ENCODE data around the gene SLC4A9. TPM values are rescaled to one million over a fixed set of nuclear protein-coding genes. Genes with fewer than 3 reads are reported as not detected.
"Not testable (repeated sequence)": the region's sequence is repeated elsewhere in the genome, so short reads cannot be mapped to it uniquely, and the experiment has no call there.

Gene SLC4A9
- total RNA-seq, 1 donor from 2014 or later, result 0.25 TPM

DNA sequence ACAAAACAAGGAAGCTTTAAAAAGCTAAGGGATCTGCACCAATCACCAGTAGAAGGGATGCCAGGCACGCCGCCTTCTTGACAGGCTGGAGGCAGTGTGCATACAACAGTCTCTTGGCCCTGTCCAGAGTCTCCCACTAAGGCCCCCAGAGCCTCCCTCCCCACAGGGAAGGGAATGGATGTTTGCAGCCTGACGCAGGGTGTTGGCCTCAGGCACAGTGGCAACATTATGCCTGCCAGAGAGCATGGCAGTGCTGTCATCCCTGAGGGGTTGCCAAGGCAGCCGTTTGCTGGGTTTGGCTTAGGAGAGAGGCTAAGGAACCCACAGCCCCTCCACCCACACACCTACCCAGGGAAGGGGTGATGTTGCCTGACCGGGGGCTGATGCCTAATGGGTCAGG, 18.4 kb upstream of the SLC4A9 start:
- Histone ChIP-seq H3K27me3 (no peaks in the 10 kb centered on the region), H3K27ac (no peak overlapping the region), H3K9me3 (no peaks in the 10 kb centered on the region), H3K36me3 (no peaks in the 10 kb centered on the region), H3K4me1 (peaks cover 37% of the 10 kb centered on the region), H3K4me3 (peak overlapping the region in 1 of 2 donors; percentile 5)
- TF ChIP-seq, protein P1, sequence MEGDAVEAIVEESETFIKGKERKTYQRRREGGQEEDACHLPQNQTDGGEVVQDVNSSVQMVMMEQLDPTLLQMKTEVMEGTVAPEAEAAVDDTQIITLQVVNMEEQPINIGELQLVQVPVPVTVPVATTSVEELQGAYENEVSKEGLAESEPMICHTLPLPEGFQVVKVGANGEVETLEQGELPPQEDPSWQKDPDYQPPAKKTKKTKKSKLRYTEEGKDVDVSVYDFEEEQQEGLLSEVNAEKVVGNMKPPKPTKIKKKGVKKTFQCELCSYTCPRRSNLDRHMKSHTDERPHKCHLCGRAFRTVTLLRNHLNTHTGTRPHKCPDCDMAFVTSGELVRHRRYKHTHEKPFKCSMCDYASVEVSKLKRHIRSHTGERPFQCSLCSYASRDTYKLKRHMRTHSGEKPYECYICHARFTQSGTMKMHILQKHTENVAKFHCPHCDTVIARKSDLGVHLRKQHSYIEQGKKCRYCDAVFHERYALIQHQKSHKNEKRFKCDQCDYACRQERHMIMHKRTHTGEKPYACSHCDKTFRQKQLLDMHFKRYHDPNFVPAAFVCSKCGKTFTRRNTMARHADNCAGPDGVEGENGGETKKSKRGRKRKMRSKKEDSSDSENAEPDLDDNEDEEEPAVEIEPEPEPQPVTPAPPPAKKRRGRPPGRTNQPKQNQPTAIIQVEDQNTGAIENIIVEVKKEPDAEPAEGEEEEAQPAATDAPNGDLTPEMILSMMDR (IDR thresholded peaks at IDR 0.05), result no peak
- TF ChIP-seq POLR2A (IDR thresholded peaks at IDR 0.05), result no peak
- no peak for TF ChIP-seq POLR2AphosphoS5 (IDR thresholded peaks at IDR 0.05; ENCODE audit: insufficient read depth in 1 of 2, low read depth in 1 of 2)
- DNase-seq (ENCODE audit: extremely low spot score in 2 of 2), result no peak
- intact Hi-C loops (cut with DNase I), result no loop called here

DNA sequence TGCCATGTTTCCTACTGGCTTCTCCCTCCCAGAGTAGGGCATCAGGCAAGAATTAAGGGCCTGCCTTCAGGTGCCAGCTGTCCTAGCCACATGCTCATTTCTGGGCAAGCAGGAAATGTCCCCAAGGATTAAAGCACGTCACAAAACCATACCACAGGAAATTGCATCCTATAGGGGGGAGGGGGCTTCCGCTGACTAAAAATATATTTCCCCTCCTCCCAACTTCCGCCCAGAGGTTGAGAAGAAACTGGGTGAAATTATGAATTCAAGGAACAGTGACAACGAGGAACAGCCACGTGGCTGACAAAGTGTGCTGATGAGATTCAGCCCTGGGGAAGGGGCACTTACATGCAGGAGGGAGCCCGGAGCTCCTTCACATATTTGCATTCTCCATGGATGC, 17.7 kb upstream of the SLC4A9 start:
- no peak for DNase-seq (ENCODE audit: extremely low spot score in 2 of 2)
- TF ChIP-seq, protein P1 (IDR thresholded peaks at IDR 0.05), result no peak
- TF ChIP-seq POLR2AphosphoS5 (IDR thresholded peaks at IDR 0.05; ENCODE audit: insufficient read depth in 1 of 2, low read depth in 1 of 2), result no peak
- no peak for TF ChIP-seq POLR2A (IDR thresholded peaks at IDR 0.05)
- H3K4me3 ChIP-seq, result no peak overlapping the region
- H3K9me3 ChIP-seq, result no peaks in the 10 kb centered on the region
- peak overlapping the region; percentile 3 for H3K27ac ChIP-seq
- H3K4me1 ChIP-seq, result peaks cover 37% of the 10 kb centered on the region
- intact Hi-C loops (cut with DNase I), result no loop called here
- no peaks in the 10 kb centered on the region for H3K27me3 ChIP-seq
- no peaks in the 10 kb centered on the region for H3K36me3 ChIP-seq

DNA sequence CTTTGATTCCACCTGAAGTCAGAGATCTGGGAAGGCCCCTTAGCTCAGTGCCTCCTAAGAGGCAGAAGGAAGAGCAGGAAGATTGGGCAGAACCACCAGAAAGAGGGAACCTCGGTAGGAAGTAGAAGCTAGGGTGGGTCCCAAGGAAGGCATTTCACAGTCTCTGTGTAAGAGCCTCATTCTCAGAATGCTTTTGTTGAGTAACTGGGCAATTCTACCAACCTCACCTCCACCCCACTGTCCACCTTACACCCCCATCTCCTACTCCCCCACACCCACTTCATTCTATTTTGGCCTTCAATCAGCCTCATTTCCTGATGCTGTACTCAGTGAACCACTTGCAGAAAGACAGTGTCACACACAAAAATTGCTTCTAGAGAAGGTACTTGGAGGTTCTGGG, 17.1 kb upstream of the SLC4A9 start:
- H3K36me3 ChIP-seq, result no peaks in the 10 kb centered on the region
- H3K9me3 ChIP-seq, result no peaks in the 10 kb centered on the region
- no peaks in the 10 kb centered on the region for H3K27me3 ChIP-seq
- intact Hi-C loops (cut with DNase I), result no loop called here
- TF ChIP-seq POLR2AphosphoS5 (IDR thresholded peaks at IDR 0.05; ENCODE audit: insufficient read depth in 1 of 2, low read depth in 1 of 2) (no peak), POLR2A (IDR thresholded peaks at IDR 0.05) (no peak)
- TF ChIP-seq, protein P1 (IDR thresholded peaks at IDR 0.05), result no peak
- no peak for DNase-seq (ENCODE audit: extremely low spot score in 2 of 2)
- peaks cover 31% of the 10 kb centered on the region for H3K4me1 ChIP-seq
- H3K27ac ChIP-seq, result peak overlapping the region; percentile 3
- H3K4me3 ChIP-seq, result no peak overlapping the region

DNA sequence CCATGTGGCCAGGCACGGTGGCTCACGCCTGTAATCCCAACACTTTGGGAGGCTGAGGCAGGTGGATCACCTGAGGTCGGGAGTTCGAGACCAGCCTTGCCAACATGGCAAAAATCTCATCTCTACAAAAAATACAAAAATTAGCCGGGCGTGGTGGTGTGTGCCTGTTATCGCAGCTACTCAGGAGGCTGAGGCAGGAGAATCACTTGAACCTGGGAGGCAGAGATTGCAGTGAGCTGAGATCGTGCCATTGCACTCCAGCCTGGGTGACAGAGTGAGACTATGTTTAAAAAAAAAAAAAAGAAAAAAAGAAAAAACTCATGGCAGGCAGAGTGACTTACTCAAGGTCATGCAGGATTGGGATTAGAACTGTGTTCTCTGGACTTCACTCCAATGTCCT, 16.1 kb upstream of the SLC4A9 start:
- H3K27me3 ChIP-seq; H3K4me3 ChIP-seq; DNase-seq (ENCODE audit: extremely low spot score in 2 of 2); H3K9me3 ChIP-seq; intact Hi-C loops (cut with DNase I); H3K27ac ChIP-seq; H3K36me3 ChIP-seq: not testable (repeated sequence)
- H3K4me1 ChIP-seq, result peaks cover 33% of the 10 kb centered on the region

DNA sequence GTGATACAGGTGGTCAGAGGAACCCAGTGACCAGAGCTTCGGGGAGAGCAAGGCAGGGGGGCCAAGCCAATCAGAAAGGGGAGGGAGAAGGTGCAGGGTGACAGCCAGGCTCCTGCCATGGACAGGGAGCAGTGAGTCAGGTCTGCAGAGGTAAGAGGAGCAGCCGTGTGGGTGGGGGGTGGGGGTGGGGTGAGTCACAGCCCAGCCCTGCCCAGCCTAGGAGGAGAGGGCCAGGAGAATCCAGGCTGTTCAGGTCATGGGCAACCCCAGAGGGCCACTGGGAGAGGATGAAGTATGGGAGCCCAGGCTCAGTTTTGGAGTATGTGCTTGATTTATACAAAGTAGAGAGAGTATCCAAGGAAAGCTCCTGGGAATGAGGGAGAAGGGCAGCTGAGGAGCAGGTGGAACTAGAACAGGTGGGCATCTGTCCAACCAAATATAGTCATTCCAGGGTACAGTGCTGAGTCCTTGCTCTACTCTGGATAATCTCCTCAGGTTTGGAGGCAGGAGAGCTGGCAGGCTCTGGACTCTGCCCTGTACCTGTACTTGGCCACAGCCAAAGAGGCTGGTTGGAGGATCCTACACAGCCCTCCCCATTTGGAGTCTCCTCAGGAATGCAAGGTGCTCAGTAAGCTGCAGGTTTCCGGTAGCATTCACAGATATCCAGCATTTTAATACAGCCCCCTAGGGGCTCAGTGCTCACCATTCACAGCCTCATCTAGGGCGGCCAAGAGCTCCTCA, 15.1 kb upstream of the SLC4A9 start:
- peaks cover 37% of the 10 kb centered on the region for H3K4me1 ChIP-seq

More for the DNA sequence above, 15.1 kb upstream of the SLC4A9 start:
- Histone ChIP-seq H3K9me3 (no peaks in the 10 kb centered on the region), H3K27ac (peak overlapping the region; percentile 68), H3K4me3 (peak overlapping the region; percentile 71 to 74), H3K36me3 (no peaks in the 10 kb centered on the region), H3K27me3 (no peaks in the 10 kb centered on the region)
- DNase-seq (ENCODE audit: extremely low spot score in 2 of 2), result no peak
- no peak for TF ChIP-seq POLR2AphosphoS5 (IDR thresholded peaks at IDR 0.05; ENCODE audit: insufficient read depth in 1 of 2, low read depth in 1 of 2)
- TF ChIP-seq, protein P1 (IDR thresholded peaks at IDR 0.05), result no peak
- TF ChIP-seq POLR2A (IDR thresholded peaks at IDR 0.05), result no peak
- intact Hi-C loops (cut with DNase I), result no loop called here

Data from vagina (tissue), 2 donors.